GM12878 (cell line): ENCODE results near the gene XPNPEP1. TPM values are rescaled to one million over a fixed set of nuclear protein-coding genes. Genes with fewer than 3 reads are reported as not detected.

Experiments
- ATAC-seq: fragments of 200-7000 bp; cut with Tn5 transposase; 3 replicates; pipeline ENCODE4 v1.9.1; 2020; ENCODE audit warnings: mild to moderate bottlenecking, moderate library complexity
- BruUV-seq: library from RNA; stranded (reverse); fragments of 400-500 nt; replicated peaks from 2 replicates; lab custom pipeline; 2021; lab: Mats Ljungman, UMichigan
- CTCF ChIA-PET: fragments of 300-600 bp; sonication (Branson Sonifier 250); formaldehyde crosslinking; extraction: SDS; loops from one replicate; lab custom pipeline; 2021; ENCODE audit warnings: inconsistent platforms; lab: Yijun Ruan, JAX
- POLR2A ChIA-PET: fragments of 350-600 bp; formaldehyde crosslinking; extraction: SDS; loops from one replicate; lab custom pipeline; 2021; ENCODE audit warnings: inconsistent platforms; lab: Charles Lee
- RAD21 ChIA-PET: fragments of 300-600 bp; sonication (Branson Sonifier 250); formaldehyde crosslinking; loops from one replicate; lab custom pipeline; 2023; ENCODE audit warnings: antibody characterized with exemption; ENCODE audit not compliant: unreplicated experiment; lab: Charles Lee
- SMC1A ChIA-PET: fragments of 300-600 bp; sonication (Branson Sonifier 250); formaldehyde crosslinking; loops from one replicate; lab custom pipeline; 2023; ENCODE audit not compliant: unreplicated experiment, uncharacterized antibody; lab: Charles Lee
- DNase-seq: peaks from one replicate; pipeline ENCODE4 v3.0.0-alpha.2; 2011; ENCODE audit warnings: low read depth, low spot score
- FAIRE-seq: peaks from 3 replicates; lab custom pipeline; 2011; peaks lifted over from hg19 to GRCh38; lab: Jason Lieb, UNC
- H2AFZ ChIP-seq: 2 replicates; pipeline ENCODE4 v1.6.0; 2011; ENCODE audit warnings: low read depth, low read length, control low read depth; ENCODE audit not compliant: control insufficient read depth
- H3K27ac ChIP-seq: 2 replicates; pipeline ENCODE4 v1.5.1; 2011; ENCODE audit warnings: control low read depth; ENCODE audit not compliant: control insufficient read depth, insufficient read depth
- H3K27me3 ChIP-seq, 2 experiments: replicated peaks in 1 of 2; 2 replicates each; pipeline versions ENCODE4 v1.6.0 to v1.6.1; 2011; ENCODE audit warnings: low read length in 1 of 2; ENCODE audit not compliant: control insufficient read depth in 2 of 2, insufficient read depth in 2 of 2
- H3K36me3 ChIP-seq, 2 experiments: 2 replicates each; pipeline ENCODE4 v1.5.1; 2011; ENCODE audit warnings: low read length in 1 of 2; ENCODE audit not compliant: control insufficient read depth in 2 of 2, insufficient read depth in 2 of 2
- H3K4me1 ChIP-seq: 2 replicates; pipeline ENCODE4 v1.6.1; 2011; ENCODE audit warnings: mild to moderate bottlenecking, low read length, moderate library complexity, mixed read lengths; ENCODE audit not compliant: control insufficient read depth, insufficient read depth
- H3K4me2 ChIP-seq: 2 replicates; pipeline ENCODE4 v1.6.0; 2011; ENCODE audit warnings: control low read depth; ENCODE audit not compliant: control insufficient read depth, insufficient read depth
- H3K4me3 ChIP-seq: fragments of 200-600 bp; sonication (generic); 2 replicates; pipeline ENCODE4 v1.5.1; 2016
- H3K79me2 ChIP-seq: 2 replicates; pipeline ENCODE4 v1.6.0; 2011; ENCODE audit warnings: low read length; ENCODE audit not compliant: control insufficient read depth, insufficient read depth
- H3K9ac ChIP-seq: 2 replicates; pipeline ENCODE4 v1.8.0; 2011; ENCODE audit warnings: low read length, control low read depth, mixed read lengths; ENCODE audit not compliant: control insufficient read depth, insufficient read depth
- H3K9me3 ChIP-seq: replicated peaks from 3 replicates; pipeline ENCODE4 v1.5.1; 2011; ENCODE audit warnings: mild to moderate bottlenecking, low read length; ENCODE audit not compliant: control insufficient read depth, insufficient read depth
- H4K20me1 ChIP-seq: 2 replicates; pipeline ENCODE4 v1.6.0; 2011; ENCODE audit not compliant: control insufficient read depth, insufficient read depth
- CBFB ChIP-seq: IDR thresholded peaks from 2 replicates; pipeline ENCODE4 v1.6.1; 2016; ENCODE audit warnings: antibody characterized with exemption, low read depth
- CBX5 ChIP-seq: sonication (generic); IDR thresholded peaks from 2 replicates; pipeline ENCODE4 v1.6.1; 2016; ENCODE audit warnings: low read depth, moderate library complexity, mild to moderate bottlenecking, inconsistent platforms
- HCFC1 ChIP-seq: fragments of 150-350 bp; IDR thresholded peaks from 2 replicates; pipeline ENCODE4 v1.6.1; 2014; ENCODE audit warnings: low read length
- KLF5 ChIP-seq: fragments of 450-650 bp; IDR thresholded peaks from 2 replicates; pipeline ENCODE4 v1.6.1; 2014; ENCODE audit warnings: mild to moderate bottlenecking; ENCODE audit not compliant: partially characterized antibody
- MEF2B ChIP-seq: fragments of 450-650 bp; IDR thresholded peaks from 2 replicates; pipeline ENCODE4 v1.6.1; 2018; ENCODE audit warnings: mild to moderate bottlenecking, moderate library complexity; ENCODE audit not compliant: partially characterized antibody, poor library complexity, severe bottlenecking
- NBN ChIP-seq: fragments of 450-650 bp; IDR thresholded peaks from 2 replicates; pipeline ENCODE4 v1.6.1; 2016
- NFIC ChIP-seq: IDR thresholded peaks from 2 replicates; pipeline ENCODE4 v1.6.1; 2012; ENCODE audit warnings: low read depth, mild to moderate bottlenecking, inconsistent platforms, low read length, moderate library complexity
- POU2F2 ChIP-seq: IDR thresholded peaks from 3 replicates; pipeline ENCODE4 v1.6.1; 2011; ENCODE audit warnings: low read depth, mild to moderate bottlenecking, low read length, borderline replicate concordance
- STAT3 ChIP-seq: IDR thresholded peaks from 2 replicates; pipeline ENCODE4 v1.6.1; 2011; ENCODE audit warnings: low read depth, low read length, improper control_type of control experiment
- WRNIP1 ChIP-seq: IDR thresholded peaks from 2 replicates; pipeline ENCODE4 v1.6.1; 2011; ENCODE audit warnings: low read depth, low read length, improper control_type of control experiment, borderline replicate concordance
- WGBS: methylation state at CpG from one replicate; pipeline ENCODE4 v1.1.6; 2016; ENCODE audit warnings: low lambda C conversion rate; ENCODE audit not compliant: insufficient replicate concordance, insufficient coverage; ENCODE audit errors: missing lambda C conversion rate; 5-methylcytosine and 5-hydroxymethylcytosine counted together
- in situ Hi-C: fragments of 300-500 bp; cut with MboI; formaldehyde crosslinking; loops from 9 replicates; pipeline ENCODE4 v1.14.3; 2018; ENCODE audit warnings: mixed read lengths
- intact Hi-C: fragments of 100-400 bp; cut with micrococcal nuclease; formaldehyde crosslinking; loops from one replicate; pipeline ENCODE4 v1.14.2; 2022; ENCODE audit not compliant: unreplicated experiment
- polyA plus RNA-seq, 11 experiments: library from polyadenylated mRNA; depleted of rRNA in 4 of 11; unstranded in 6 of 11; stranded (reverse) in 5 of 11; fragments of >200 nt; fragmentation: Nextera tagmentation in 4 of 11; fragmentation: Illumina TruSeq in 1 of 11; extraction: Ambion mirVana in 4 of 11; extraction: Trizol in 1 of 11; gene quantifications; 1 replicate in 1 of 11; 2 replicates in 10 of 11; pipeline versions ENCODE4 v1.2.1 to v1.2.3, GENCODE V29; 2011 to 2016; ENCODE audit warnings: inconsistent platforms in 2 of 11, missing spikeins in 2 of 11, low read depth in 1 of 11
- total RNA-seq, 4 experiments: library from RNA; depleted of rRNA in 3 of 4; stranded (reverse); fragments of >200 nt in 3 of 4; fragmentation: Illumina TruSeq in 1 of 4; extraction: Trizol in 1 of 4; gene quantifications; 2 replicates each; pipeline versions ENCODE4 v1.2.1 to v1.2.3, GENCODE V29; 2013 to 2021
- TF ChIP-seq, protein P1 (sequence below): IDR thresholded peaks from 2 replicates; pipeline ENCODE4 v1.6.1; 2012; ENCODE audit warnings: low read depth, low read length, improper control_type of control experiment
- TF ChIP-seq, protein P2 (sequence below), 3 experiments: IDR thresholded peaks in 2 of 3; conservative IDR thresholded peaks in 1 of 3; 2 replicates each; pipeline ENCODE4 v1.5.1; 2011; ENCODE audit warnings: low read depth in 3 of 3, low read length in 3 of 3, mild to moderate bottlenecking in 3 of 3, control low read depth in 2 of 3, moderate library complexity in 2 of 3, inconsistent platforms in 1 of 3, mixed read lengths in 1 of 3; ENCODE audit not compliant: control insufficient read depth in 2 of 3, insufficient read depth in 1 of 3; ENCODE audit errors: extremely low read depth in 1 of 3
- TF ChIP-seq, protein P3 (sequence below): fragments of 450-650 bp; IDR thresholded peaks from 2 replicates; pipeline ENCODE4 v1.6.1; 2017; ENCODE audit warnings: mild to moderate bottlenecking, moderate library complexity

Gene XPNPEP1
- total and polyA plus RNA-seq, 10 of the 15 experiments (the other 5 are each of a cell fraction or from before 2014, with no cell fraction given) = 22.7 to 108 (median 43.5) TPM

DNA sequence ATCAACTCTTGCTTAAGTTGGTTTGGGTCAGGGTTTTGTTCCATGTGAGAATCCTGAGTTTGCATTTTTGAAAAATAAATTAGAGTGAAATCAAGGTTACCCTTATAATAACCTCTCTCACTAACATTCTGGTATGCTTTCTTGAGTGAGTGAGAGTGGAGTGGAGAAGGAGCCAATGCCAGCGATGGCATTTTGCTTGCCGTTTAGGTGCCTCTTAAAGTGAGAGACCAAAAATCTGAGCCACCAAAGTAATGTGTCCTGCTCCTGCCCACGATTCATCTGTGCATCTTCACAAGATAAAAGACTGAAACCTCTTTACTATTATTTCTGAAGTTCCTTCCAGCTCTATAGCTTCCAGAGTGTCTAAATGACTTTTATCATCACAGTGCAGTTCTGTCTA, 23.4 kb upstream of the XPNPEP1 start:
- H3K9me3 ChIP-seq = no peaks in the 10 kb centered on the region
- CTCF ChIA-PET = interaction anchor here (1.0 kb wide), 1 partner anchor 63 kb away, joined by 3 read pairs; no protein-coding TSS in a partner anchor

DNA sequence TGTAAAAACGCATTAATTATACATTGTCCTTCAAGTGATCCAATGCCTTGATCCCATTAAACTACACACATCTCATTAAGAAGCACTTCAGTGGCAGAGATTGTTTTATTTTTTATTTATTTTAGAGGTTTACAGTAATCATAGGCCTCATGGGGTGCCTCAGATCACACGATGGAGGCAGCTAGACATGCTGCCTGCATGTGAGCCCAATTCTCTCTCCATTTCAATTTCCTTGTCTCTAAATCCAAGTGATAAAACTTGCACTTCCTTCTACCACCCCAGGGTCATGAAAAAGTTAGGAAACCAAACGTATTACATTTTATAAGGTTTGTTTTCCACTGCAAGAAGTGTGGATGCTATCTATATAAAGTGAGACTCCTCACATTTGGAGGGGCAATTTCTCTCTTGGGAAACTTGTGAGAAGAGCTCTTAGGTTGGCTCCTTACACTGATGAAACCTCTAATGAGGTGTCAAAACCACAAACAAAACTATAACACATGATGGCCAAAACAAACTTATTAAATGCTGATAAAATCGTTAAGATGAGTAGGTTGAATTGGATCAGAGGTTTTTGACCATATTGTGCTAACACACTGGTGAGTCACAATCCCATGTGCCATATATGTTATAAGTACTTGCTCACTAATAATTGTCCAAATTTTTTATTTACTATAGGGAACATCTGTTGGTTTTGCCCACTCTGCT, 22.3 kb upstream of the XPNPEP1 start:
- Histone ChIP-seq H3K36me3 (no peaks in the 10 kb centered on the region), H4K20me1 (no peaks in the 10 kb centered on the region), H3K27me3 (no peaks in the 10 kb centered on the region), H3K9ac (no peak overlapping the region), H3K4me1 (no peaks in the 10 kb centered on the region), H3K9me3 (no peaks in the 10 kb centered on the region), H3K4me3 (no peak overlapping the region), H2AFZ (no peak overlapping the region), H3K4me2 (no peak overlapping the region), H3K27ac (no peak overlapping the region), H3K79me2 (no peaks in the 10 kb centered on the region)
- ATAC-seq = no peak
- no peak for FAIRE-seq
- no TSS peak for BruUV-seq
- in situ Hi-C loops (no loop called here), intact Hi-C loops (no loop called here)
- ChIA-PET CTCF (no interaction called here), SMC1A (no interaction called here), POLR2A (no interaction called here), RAD21 (no interaction called here)
- 3% methylated on average over 4 of the region's 4 CpGs for WGBS
- no peak for DNase-seq
- TF ChIP-seq POU2F2 (no peak), STAT3 (no peak), WRNIP1 (no peak)
- TF ChIP-seq, protein P1, sequence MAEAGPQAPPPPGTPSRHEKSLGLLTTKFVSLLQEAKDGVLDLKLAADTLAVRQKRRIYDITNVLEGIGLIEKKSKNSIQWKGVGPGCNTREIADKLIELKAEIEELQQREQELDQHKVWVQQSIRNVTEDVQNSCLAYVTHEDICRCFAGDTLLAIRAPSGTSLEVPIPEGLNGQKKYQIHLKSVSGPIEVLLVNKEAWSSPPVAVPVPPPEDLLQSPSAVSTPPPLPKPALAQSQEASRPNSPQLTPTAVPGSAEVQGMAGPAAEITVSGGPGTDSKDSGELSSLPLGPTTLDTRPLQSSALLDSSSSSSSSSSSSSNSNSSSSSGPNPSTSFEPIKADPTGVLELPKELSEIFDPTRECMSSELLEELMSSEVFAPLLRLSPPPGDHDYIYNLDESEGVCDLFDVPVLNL = no peak
- TF ChIP-seq, protein P2, sequence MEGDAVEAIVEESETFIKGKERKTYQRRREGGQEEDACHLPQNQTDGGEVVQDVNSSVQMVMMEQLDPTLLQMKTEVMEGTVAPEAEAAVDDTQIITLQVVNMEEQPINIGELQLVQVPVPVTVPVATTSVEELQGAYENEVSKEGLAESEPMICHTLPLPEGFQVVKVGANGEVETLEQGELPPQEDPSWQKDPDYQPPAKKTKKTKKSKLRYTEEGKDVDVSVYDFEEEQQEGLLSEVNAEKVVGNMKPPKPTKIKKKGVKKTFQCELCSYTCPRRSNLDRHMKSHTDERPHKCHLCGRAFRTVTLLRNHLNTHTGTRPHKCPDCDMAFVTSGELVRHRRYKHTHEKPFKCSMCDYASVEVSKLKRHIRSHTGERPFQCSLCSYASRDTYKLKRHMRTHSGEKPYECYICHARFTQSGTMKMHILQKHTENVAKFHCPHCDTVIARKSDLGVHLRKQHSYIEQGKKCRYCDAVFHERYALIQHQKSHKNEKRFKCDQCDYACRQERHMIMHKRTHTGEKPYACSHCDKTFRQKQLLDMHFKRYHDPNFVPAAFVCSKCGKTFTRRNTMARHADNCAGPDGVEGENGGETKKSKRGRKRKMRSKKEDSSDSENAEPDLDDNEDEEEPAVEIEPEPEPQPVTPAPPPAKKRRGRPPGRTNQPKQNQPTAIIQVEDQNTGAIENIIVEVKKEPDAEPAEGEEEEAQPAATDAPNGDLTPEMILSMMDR (IDR thresholded peaks at IDR 0.05 in 2 of 3, conservative IDR thresholded peaks at IDR 0.05 in 1 of 3; ENCODE audit: control insufficient read depth in 2 of 3, extremely low read depth in 1 of 3, insufficient read depth in 1 of 3, low read depth in 3 of 3, low read length in 3 of 3) = no peak
- TF ChIP-seq, protein P3, sequence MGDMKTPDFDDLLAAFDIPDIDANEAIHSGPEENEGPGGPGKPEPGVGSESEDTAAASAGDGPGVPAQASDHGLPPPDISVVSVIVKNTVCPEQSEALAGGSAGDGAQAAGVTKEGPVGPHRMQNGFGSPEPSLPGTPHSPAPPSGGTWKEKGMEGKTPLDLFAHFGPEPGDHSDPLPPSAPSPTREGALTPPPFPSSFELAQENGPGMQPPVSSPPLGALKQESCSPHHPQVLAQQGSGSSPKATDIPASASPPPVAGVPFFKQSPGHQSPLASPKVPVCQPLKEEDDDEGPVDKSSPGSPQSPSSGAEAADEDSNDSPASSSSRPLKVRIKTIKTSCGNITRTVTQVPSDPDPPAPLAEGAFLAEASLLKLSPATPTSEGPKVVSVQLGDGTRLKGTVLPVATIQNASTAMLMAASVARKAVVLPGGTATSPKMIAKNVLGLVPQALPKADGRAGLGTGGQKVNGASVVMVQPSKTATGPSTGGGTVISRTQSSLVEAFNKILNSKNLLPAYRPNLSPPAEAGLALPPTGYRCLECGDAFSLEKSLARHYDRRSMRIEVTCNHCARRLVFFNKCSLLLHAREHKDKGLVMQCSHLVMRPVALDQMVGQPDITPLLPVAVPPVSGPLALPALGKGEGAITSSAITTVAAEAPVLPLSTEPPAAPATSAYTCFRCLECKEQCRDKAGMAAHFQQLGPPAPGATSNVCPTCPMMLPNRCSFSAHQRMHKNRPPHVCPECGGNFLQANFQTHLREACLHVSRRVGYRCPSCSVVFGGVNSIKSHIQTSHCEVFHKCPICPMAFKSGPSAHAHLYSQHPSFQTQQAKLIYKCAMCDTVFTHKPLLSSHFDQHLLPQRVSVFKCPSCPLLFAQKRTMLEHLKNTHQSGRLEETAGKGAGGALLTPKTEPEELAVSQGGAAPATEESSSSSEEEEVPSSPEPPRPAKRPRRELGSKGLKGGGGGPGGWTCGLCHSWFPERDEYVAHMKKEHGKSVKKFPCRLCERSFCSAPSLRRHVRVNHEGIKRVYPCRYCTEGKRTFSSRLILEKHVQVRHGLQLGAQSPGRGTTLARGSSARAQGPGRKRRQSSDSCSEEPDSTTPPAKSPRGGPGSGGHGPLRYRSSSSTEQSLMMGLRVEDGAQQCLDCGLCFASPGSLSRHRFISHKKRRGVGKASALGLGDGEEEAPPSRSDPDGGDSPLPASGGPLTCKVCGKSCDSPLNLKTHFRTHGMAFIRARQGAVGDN = no peak

More for the DNA sequence above, 23.4 kb upstream of the XPNPEP1 start:
- Histone ChIP-seq H4K20me1 (no peaks in the 10 kb centered on the region), H3K4me1 (no peaks in the 10 kb centered on the region), H3K4me3 (no peak overlapping the region), H3K27me3 (no peaks in the 10 kb centered on the region), H3K36me3 (no peaks in the 10 kb centered on the region), H3K27ac (no peak overlapping the region), H3K4me2 (no peak overlapping the region), H3K9ac (no peak overlapping the region), H3K79me2 (no peaks in the 10 kb centered on the region), H2AFZ (no peak overlapping the region)
- no peak for TF ChIP-seq NFIC
- TF ChIP-seq CBFB = no peak
- TF ChIP-seq MEF2B = no peak
- TF ChIP-seq NBN = no peak
- no peak for TF ChIP-seq KLF5
- TF ChIP-seq HCFC1 = no peak
- no peak for TF ChIP-seq CBX5
- ChIA-PET RAD21 (no interaction called here), SMC1A (interaction anchor here (0.7 kb wide), 1 partner anchor 1098 kb away, joined by 3 read pairs; no protein-coding TSS in a partner anchor), POLR2A (no interaction called here)
- DNase-seq (no peak), FAIRE-seq (peak; percentile 27), ATAC-seq (no peak)
- WGBS = 65% methylated on average over 3 of the region's 3 CpGs
- intact Hi-C loops (no loop called here), in situ Hi-C loops (no loop called here)
- no TSS peak for BruUV-seq
